IPS-20b (cell line): ENCODE measurements around the gene POLR2E.
"Not testable (repeated sequence)": the region's sequence is repeated elsewhere in the genome, so short reads cannot be mapped to it uniquely, and the experiment has no call there.

Source experiments
- H3K27ac ChIP-seq: one replicate; pipeline ENCODE4 v1.5.1; 2013; ENCODE audit warnings: low read length
- H3K27me3 ChIP-seq: 2 replicates; pipeline ENCODE4 v1.6.1; 2013; ENCODE audit warnings: mild to moderate bottlenecking, low read length, inconsistent platforms; ENCODE audit not compliant: insufficient read depth
- H3K36me3 ChIP-seq: 2 replicates; pipeline ENCODE4 v1.6.1; 2013; ENCODE audit warnings: low read depth, mild to moderate bottlenecking, inconsistent platforms, low read length, moderate library complexity; ENCODE audit not compliant: insufficient read depth
- H3K4me1 ChIP-seq: 2 replicates; pipeline ENCODE4 v1.6.1; 2013; ENCODE audit warnings: mild to moderate bottlenecking, control low read depth, inconsistent platforms, low read length, moderate library complexity; ENCODE audit not compliant: insufficient read depth
- H3K4me3 ChIP-seq: 2 replicates; pipeline ENCODE4 v1.5.1; 2013; ENCODE audit warnings: mild to moderate bottlenecking, low read length, inconsistent platforms
- H3K9ac ChIP-seq: 2 replicates; pipeline ENCODE4 v1.6.1; 2013; ENCODE audit warnings: low read depth, mild to moderate bottlenecking, inconsistent platforms, low read length, moderate library complexity
- H3K9me3 ChIP-seq: 2 replicates; pipeline ENCODE4 v1.6.1; 2013; ENCODE audit warnings: mild to moderate bottlenecking, low read depth, low read length, inconsistent platforms; ENCODE audit not compliant: insufficient read depth

POLR2E gene

GRCh38 chr19:1133471-1133929 is 38.3 kb upstream of the POLR2E start:
- no peak overlapping the region for H3K27ac ChIP-seq
- no peaks in the 10 kb centered on the region; the same call in 1 of the 2 replicates for H3K4me1 ChIP-seq
- H3K4me3 ChIP-seq = no peak overlapping the region

DNA sequence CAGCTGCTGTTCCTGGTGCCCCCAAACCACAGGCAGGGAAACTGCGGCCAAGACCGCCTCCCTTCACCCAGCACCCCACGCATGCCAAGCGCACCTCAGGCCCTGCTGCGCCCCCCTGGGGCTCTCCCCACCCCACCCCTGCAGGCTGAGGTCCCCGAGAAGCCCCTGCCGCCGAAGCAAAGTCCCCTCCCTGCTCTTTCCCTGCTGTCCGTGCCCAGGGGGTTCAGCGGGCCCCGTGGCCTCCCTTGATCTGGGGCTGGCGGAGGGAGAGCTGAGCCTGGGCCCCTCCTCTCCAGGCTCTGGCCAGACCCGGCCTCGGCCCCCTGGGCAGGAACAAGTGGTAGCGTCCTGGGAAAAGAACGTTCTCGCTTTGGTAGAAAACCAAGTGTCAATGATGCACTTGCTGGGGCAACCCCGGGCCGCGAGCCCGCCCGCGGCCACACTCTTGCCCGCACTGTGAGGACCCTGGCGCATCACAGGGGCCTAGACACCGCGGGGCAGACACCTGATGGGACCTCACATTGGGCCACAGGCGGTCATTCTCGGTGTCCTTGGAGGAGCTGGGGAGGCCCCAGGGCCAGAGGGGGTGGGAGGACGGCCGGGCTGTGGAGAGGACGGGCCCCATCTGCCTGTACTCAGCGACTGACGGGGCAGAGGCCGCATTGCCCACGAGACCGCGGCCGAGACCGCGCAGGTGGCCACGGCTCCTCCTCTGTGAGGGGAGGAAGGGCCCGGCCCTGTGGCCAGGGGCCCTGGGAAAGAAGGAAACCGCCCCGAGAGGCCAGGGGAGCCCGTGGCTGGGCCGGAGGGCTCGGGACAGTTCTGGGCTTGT is 37.6 kb upstream of the POLR2E start:
- H3K27me3 ChIP-seq = no peaks in the 10 kb centered on the region
- H3K36me3 ChIP-seq = no peaks in the 10 kb centered on the region
- H3K9ac ChIP-seq = peak overlapping the region; percentile 45; the same call in 1 of the 2 replicates
- peak overlapping the region; percentile 63; the same call in 1 of the 2 replicates for H3K4me3 ChIP-seq
- H3K27ac ChIP-seq = no peak overlapping the region
- H3K9me3 ChIP-seq = no peaks in the 10 kb centered on the region
- no peaks in the 10 kb centered on the region; the same call in 1 of the 2 replicates for H3K4me1 ChIP-seq

More at GRCh38 chr19:1133471-1133929, 38.3 kb upstream of the POLR2E start:
- Histone ChIP-seq H3K9ac (no peak overlapping the region), H3K27me3 (no peaks in the 10 kb centered on the region), H3K36me3 (no peaks in the 10 kb centered on the region), H3K9me3 (no peaks in the 10 kb centered on the region)

DNA sequence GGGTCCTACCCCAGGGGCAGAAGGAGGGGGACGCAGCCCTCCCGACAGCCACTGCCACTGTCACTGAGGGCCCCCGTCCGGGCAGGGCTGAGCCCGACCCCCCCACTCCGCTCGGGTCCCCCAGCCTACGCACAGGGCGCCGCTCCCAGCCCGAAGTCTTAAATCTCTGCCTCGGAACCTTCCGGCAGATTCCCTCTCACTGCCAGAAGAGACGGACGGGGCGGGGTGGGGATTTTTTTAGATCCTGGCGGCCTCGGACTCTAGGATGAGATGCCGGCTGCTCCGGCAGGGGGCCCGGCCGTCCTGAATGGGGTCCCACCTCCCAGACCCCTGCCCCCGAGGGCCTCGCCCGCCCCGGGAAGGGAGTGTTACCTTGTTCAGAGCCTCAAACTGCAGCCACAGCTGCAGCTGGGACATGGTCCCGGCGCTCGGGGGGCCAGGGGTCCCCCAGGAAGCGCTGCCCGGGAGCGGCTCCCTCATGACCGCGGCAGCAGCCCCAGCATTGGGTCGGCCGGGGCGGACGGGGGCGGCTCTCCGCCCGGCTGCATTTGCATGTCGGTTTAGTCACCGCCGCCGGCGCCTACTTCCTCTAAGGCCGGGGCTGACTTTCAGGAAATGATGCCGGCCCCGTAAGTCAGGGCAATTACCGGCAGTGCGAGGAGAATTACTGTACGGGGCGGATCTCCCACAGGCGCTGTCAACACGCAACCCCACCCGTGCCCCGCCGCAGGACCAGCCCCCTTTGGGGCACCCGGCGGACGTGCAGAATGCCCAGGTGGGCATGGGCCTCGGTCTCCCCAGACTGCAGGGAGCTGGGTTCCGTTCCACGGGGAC is 36.8 kb upstream of the POLR2E start:
- Histone ChIP-seq H3K27ac (no peak overlapping the region), H3K4me3 (peak overlapping the region; percentile 63; the same call in 1 of the 2 replicates), H3K9ac (peak overlapping the region; percentile 45; the same call in 1 of the 2 replicates), H3K9me3 (no peaks in the 10 kb centered on the region), H3K4me1 (no peaks in the 10 kb centered on the region; the same call in 1 of the 2 replicates), H3K27me3 (no peaks in the 10 kb centered on the region), H3K36me3 (no peaks in the 10 kb centered on the region)

DNA sequence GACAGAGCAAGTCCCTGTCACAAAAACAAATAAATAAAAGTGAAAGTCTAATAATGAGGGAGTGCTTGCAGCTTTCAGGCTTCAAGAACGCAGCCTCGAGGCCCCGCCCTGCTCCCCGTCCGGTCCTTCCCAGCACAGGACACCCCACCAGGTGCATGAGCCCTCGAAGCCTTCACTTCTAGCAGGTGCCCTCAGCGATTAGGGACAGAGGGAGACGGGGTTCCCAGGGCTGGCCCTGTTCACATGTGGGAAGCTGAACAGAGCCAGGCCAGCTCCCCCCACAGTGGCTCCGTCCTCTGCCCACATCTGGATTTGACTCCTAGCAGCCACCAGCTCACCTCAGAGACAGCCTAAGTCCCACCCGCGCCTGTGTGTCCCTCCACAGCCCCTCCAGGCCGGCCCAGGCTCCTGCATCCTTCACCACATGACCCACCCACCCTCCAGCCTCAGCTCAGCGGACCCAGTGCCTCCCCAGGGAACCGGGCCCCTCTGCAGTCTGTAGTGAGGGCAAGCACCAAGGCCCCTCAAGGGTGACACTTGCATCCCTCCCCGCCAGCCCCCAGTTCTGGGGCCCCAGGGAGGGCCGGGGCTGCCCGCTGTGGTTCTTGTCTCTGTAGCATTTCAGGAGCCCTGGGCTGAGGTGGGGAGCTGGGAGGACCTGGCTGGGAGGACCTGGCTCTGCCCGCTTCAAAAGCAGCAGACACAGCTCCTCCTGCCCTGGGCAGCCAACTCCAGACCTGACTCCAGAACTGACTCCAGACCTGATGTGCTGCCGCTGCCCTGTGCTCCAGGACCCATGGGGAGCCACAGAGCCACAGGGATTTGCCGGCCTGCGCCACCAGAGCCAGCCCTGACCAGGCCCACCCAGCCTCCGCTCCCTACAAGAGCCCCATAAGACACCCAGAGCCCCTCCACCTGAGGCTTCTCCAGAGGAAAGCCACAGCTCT is 35.9 kb upstream of the POLR2E start:
- no peaks in the 10 kb centered on the region for H3K9me3 ChIP-seq
- H3K27me3 ChIP-seq = no peaks in the 10 kb centered on the region
- no peaks in the 10 kb centered on the region; the same call in 1 of the 2 replicates for H3K4me1 ChIP-seq
- H3K36me3 ChIP-seq = no peaks in the 10 kb centered on the region
- H3K4me3 ChIP-seq = peak overlapping the region; percentile 63; the same call in 1 of the 2 replicates
- H3K27ac ChIP-seq = no peak overlapping the region
- H3K9ac ChIP-seq = peak overlapping the region; percentile 45

- H3K4me3 ChIP-seq = no peak overlapping the region
- no peak overlapping the region for H3K27ac ChIP-seq
- H3K36me3 ChIP-seq = no peaks in the 10 kb centered on the region
- H3K9ac ChIP-seq = no peak overlapping the region
- no peaks in the 10 kb centered on the region; the same call in 1 of the 2 replicates for H3K4me1 ChIP-seq
- no peaks in the 10 kb centered on the region for H3K9me3 ChIP-seq
- no peaks in the 10 kb centered on the region for H3K27me3 ChIP-seq
These were observed 34.4 kb upstream of the POLR2E start for GRCh38 chr19:1129535-1129934.

DNA sequence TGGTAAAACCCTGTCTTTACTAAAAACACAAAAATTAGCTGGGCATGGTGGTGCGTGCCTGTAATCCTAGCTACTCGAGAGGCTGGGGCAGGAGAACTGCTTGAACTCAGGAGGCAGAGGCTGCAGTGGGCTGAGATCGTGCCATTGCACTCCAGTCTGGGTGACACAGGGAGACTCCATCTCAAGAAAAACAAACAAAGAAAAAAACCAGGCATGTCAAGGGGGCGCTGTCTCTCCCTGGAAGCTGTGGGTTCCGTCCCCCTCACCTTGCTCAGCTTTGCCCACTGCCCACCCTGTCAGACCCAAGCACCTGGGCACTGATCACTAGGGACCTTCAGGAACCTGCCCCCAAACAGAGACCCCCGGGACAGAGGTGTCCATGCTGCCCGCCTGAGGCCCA is 33.9 kb upstream of the POLR2E start:
- H3K4me1 ChIP-seq, H3K4me3 ChIP-seq, H3K36me3 ChIP-seq, H3K27ac ChIP-seq, H3K9ac ChIP-seq, H3K9me3 ChIP-seq, H3K27me3 ChIP-seq: not testable (repeated sequence)

DNA sequence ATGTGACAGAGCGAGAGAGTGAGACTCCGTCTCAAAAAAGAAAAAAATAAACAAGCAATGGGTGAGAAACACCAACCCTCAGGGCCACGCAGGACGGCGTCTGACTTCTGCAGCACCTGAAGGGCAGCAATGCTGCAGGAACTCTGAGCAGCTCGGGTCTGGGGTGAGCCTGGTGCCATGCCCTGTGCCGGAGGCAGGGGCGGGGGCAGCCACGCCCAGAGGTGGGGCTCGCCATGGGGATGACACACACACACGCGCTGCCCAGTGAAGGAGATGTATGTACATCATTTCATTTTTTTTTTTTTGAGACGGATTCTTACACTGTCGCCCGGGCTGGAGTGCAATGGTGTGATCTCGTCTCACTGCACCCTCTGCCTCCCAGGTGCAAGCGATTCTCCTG is 32.9 kb upstream of the POLR2E start:
- H3K27me3 ChIP-seq = no peaks in the 10 kb centered on the region
- H3K4me1 ChIP-seq = no peaks in the 10 kb centered on the region; the same call in 1 of the 2 replicates
- H3K4me3 ChIP-seq = no peak overlapping the region
- no peak overlapping the region for H3K27ac ChIP-seq
- no peaks in the 10 kb centered on the region for H3K9me3 ChIP-seq
- H3K36me3 ChIP-seq = no peaks in the 10 kb centered on the region
- no peak overlapping the region for H3K9ac ChIP-seq

DNA sequence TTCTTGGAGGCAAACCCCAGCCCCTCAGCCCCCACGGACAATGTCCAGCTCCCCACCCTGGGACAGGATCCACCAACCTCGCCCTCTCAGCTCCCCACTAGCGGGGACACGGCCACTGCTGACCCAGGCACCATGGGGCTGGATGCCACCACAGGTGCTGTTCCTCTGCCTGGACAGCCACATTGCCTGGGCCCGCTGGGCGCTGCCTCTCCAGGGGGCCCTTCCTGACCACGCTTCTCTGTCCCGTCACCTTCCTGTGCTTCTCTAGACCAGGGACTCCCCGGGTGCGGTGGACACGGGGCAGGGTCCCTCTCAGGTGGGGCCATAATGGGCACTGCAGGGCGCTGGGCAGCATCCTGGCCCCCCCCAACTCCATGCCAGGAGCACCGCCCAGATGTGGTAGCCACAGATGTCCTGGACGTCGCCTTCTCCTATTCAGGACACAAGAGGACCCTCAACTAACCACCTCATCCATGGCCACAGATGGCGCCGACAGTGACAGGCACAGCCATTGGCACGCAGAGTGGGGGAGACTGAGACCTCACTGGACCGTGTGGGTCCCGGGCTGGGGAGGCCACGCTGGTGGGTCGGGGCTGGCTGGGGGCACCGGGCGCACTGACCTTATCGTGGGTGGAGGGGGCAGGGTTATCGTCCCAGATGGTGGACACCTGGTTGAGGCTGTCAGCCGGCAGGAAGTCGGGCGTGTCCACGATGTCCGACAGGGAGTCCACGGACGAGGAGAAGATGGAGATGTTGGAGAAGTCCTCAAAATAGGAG is 32.0 kb upstream of the POLR2E start:
- no peaks in the 10 kb centered on the region for H3K27me3 ChIP-seq
- H3K9me3 ChIP-seq = no peaks in the 10 kb centered on the region
- no peaks in the 10 kb centered on the region; the same call in 1 of the 2 replicates for H3K4me1 ChIP-seq
- peaks cover 3% of the 10 kb centered on the region; the same call in 1 of the 2 replicates for H3K36me3 ChIP-seq
- H3K9ac ChIP-seq = no peak overlapping the region
- H3K4me3 ChIP-seq = no peak overlapping the region
- H3K27ac ChIP-seq = no peak overlapping the region

DNA sequence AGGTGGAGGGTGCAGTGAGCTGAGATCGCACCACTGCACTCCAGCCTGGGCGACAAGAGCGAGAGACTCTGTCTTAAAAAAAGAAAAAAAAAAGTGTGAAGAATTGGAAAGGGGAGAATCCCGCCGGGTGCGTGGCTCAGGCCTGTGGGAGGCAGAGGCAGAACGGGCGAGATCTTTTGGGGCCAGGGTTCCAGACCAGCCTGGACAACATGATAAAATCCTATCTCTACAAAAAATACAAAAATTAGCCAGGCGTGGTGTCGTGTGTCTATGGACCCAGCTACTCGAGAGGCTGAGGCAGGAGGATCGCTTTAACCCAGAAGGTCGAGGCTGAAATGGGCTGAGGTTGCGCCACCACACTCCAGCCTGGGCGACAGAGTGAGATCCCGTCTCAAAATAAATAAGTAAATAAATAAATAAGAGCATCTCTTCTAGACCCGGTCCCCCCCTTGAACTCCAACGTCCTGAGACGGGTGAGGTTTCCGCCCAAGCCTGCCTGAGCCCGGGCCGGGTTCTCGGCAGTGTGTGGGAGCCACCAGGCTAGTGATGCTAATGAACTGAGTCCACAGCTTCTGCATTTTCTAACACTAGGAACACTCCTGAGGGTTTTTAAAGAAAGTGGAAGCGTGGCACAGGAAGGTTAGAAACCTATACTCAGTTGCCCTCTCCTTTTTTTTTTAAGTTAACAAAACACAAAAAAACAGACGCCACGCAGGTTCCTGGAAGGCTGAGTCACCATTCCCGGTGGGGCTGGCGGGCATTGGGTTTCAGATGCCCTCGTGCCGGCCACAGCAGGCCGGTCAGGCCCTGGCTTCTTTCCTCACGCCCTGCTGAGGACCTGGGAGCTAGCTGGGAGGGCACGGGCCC is 30.7 kb upstream of the POLR2E start:
- H3K9ac ChIP-seq = no peak overlapping the region
- no peaks in the 10 kb centered on the region for H3K27me3 ChIP-seq
- H3K4me3 ChIP-seq = no peak overlapping the region
- H3K9me3 ChIP-seq = no peaks in the 10 kb centered on the region
- peaks cover 11% of the 10 kb centered on the region for H3K36me3 ChIP-seq
- H3K27ac ChIP-seq = no peak overlapping the region
- no peaks in the 10 kb centered on the region for H3K4me1 ChIP-seq
